ENCODE results near the gene GRXCR1. TPM values are rescaled to one million over a fixed set of nuclear protein-coding genes. Genes with fewer than 3 reads are reported as not detected.

GRXCR1 gene
- polyA plus RNA-seq, 1 donor (not counting 4 experiments of a cell fraction or from before 2014, with no cell fraction given), result not detected

- Histone ChIP-seq H2AFZ (ENCODE audit: control insufficient read depth, low read length) (no peak overlapping the region), H3K27me3 (ENCODE audit: control insufficient read depth, extremely low read depth, insufficient read depth, low read length) (no peaks in the 10 kb centered on the region), H3K9me1 (ENCODE audit: control insufficient read depth, extremely low read depth, insufficient read depth, low read length) (no peaks in the 10 kb centered on the region), H3K9me3 (ENCODE audit: control insufficient read depth, low read depth, low read length) (no peaks in the 10 kb centered on the region), H3K36me3 (ENCODE audit: control insufficient read depth in 2 of 2, extremely low read depth in 1 of 2, insufficient read depth in 2 of 2, low read length in 2 of 2) (no peaks in the 10 kb centered on the region), H3K4me2 (ENCODE audit: control insufficient read depth, extremely low read depth, insufficient read depth, low read depth, low read length) (no peak overlapping the region), H3K9ac (ENCODE audit: control insufficient read depth, extremely low read depth, insufficient read depth, low read length) (no peak overlapping the region), H3K4me1 (ENCODE audit: control insufficient read depth, extremely low read depth, insufficient read depth, low read length) (no peaks in the 10 kb centered on the region), H3K4me3 (ENCODE audit: control insufficient read depth in 2 of 3, extremely low read depth in 1 of 3, insufficient read depth in 2 of 3, low read depth in 1 of 3, low read length in 3 of 3) (no peak overlapping the region), H4K20me1 (ENCODE audit: control insufficient read depth, extremely low read depth, insufficient read depth, low read length) (no peaks in the 10 kb centered on the region), H3K79me2 (ENCODE audit: control insufficient read depth, insufficient read depth, low read length) (no peaks in the 10 kb centered on the region), H3K27ac (ENCODE audit: control insufficient read depth, insufficient read depth, low read length) (no peak overlapping the region)
- TF ChIP-seq CTCF (optimal IDR thresholded peaks at IDR 0.05 in 1 of 3, IDR thresholded peaks at IDR 0.05 in 1 of 3, conservative IDR thresholded peaks at IDR 0.05 in 1 of 3; ENCODE audit: extremely low read depth in 1 of 3, insufficient read depth in 2 of 3, low read length in 3 of 3) (no peak), EZH2 (IDR thresholded peaks at IDR 0.05; ENCODE audit: low read length) (no peak)
- dilution Hi-C loops (cut with MboI; ENCODE audit: extremely low pct_ligation_motif_present, low sequenced_read_pairs), result no loop called here
- DNase-seq (ENCODE audit: low read depth, low spot score), result no peak
- no peak for FAIRE-seq
Observed at GRCh38 chr4:42945874-42946273, 53.4 kb downstream of the GRXCR1 start.

- FAIRE-seq, result no peak
- no peak overlapping the region for H2AFZ ChIP-seq (ENCODE audit: control insufficient read depth, low read length)
- no peak for DNase-seq (ENCODE audit: low read depth, low spot score)
- no peak overlapping the region for H3K4me2 ChIP-seq (ENCODE audit: control insufficient read depth, extremely low read depth, insufficient read depth, low read depth, low read length)
- H3K9ac ChIP-seq (ENCODE audit: control insufficient read depth, extremely low read depth, insufficient read depth, low read length), result no peak overlapping the region
- no peak overlapping the region for H3K4me3 ChIP-seq (ENCODE audit: control insufficient read depth in 2 of 3, extremely low read depth in 1 of 3, insufficient read depth in 2 of 3, low read depth in 1 of 3, low read length in 3 of 3)
- H3K27me3 ChIP-seq (ENCODE audit: control insufficient read depth, extremely low read depth, insufficient read depth, low read length), result no peaks in the 10 kb centered on the region
- H4K20me1 ChIP-seq (ENCODE audit: control insufficient read depth, extremely low read depth, insufficient read depth, low read length), result no peaks in the 10 kb centered on the region
- no peak for TF ChIP-seq EZH2 (IDR thresholded peaks at IDR 0.05; ENCODE audit: low read length)
- TF ChIP-seq CTCF (optimal IDR thresholded peaks at IDR 0.05 in 1 of 3, IDR thresholded peaks at IDR 0.05 in 1 of 3, conservative IDR thresholded peaks at IDR 0.05 in 1 of 3; ENCODE audit: extremely low read depth in 1 of 3, insufficient read depth in 2 of 3, low read length in 3 of 3), result no peak
- no peak overlapping the region for H3K27ac ChIP-seq (ENCODE audit: control insufficient read depth, insufficient read depth, low read length)
- H3K9me1 ChIP-seq (ENCODE audit: control insufficient read depth, extremely low read depth, insufficient read depth, low read length), result no peaks in the 10 kb centered on the region
- H3K79me2 ChIP-seq (ENCODE audit: control insufficient read depth, insufficient read depth, low read length), result no peaks in the 10 kb centered on the region
- H3K36me3 ChIP-seq (ENCODE audit: control insufficient read depth in 2 of 2, extremely low read depth in 1 of 2, insufficient read depth in 2 of 2, low read length in 2 of 2), result no peaks in the 10 kb centered on the region
- H3K4me1 ChIP-seq (ENCODE audit: control insufficient read depth, extremely low read depth, insufficient read depth, low read length), result no peaks in the 10 kb centered on the region
- dilution Hi-C loops (cut with MboI; ENCODE audit: extremely low pct_ligation_motif_present, low sequenced_read_pairs), result no loop called here
- H3K9me3 ChIP-seq (ENCODE audit: control insufficient read depth, low read depth, low read length), result no peaks in the 10 kb centered on the region
Observed at GRCh38 chr4:42953321-42953720, 60.8 kb downstream of the GRXCR1 start.

All from keratinocyte (primary cell).